HL-60 (cell line): Measurements from ENCODE around the gene GPATCH4.
"Not testable (repeated sequence)": the region's sequence is repeated elsewhere in the genome, so short reads cannot be mapped to it uniquely, and the experiment has no call there.

ENCODE experiments used
- DNase-seq, 2 experiments: peaks; one replicate each; pipeline ENCODE4 v3.0.0-alpha.2; 2010 to 2020; ENCODE audit warnings: low read depth in 1 of 2, low spot score in 1 of 2
- H3K27ac ChIP-seq: fragments of 250-450 bp; sonication (Bioruptor Pico); replicated peaks from 2 replicates; pipeline ENCODE4 v1.5.1; 2020; ENCODE audit warnings: mild to moderate bottlenecking, moderate library complexity
- H3K27me3 ChIP-seq: fragments of 250-450 bp; sonication (Bioruptor Pico); 2 replicates; pipeline ENCODE4 v1.5.1; 2021; ENCODE audit warnings: mild to moderate bottlenecking, moderate library complexity; ENCODE audit not compliant: insufficient read depth, poor library complexity, severe bottlenecking
- H3K4me3 ChIP-seq: replicated peaks from 2 replicates; pipeline ENCODE4 v1.5.1; 2011; ENCODE audit warnings: mild to moderate bottlenecking, control low read depth, low read length; ENCODE audit not compliant: insufficient read depth
- GABPA ChIP-seq: IDR thresholded peaks from 2 replicates; pipeline ENCODE4 v1.6.1; 2012; ENCODE audit warnings: low read depth
- POLR2AphosphoS5 ChIP-seq: IDR thresholded peaks from 2 replicates; pipeline ENCODE4 v1.6.1; 2012; ENCODE audit warnings: low read depth
- SPI1 ChIP-seq: IDR thresholded peaks from 2 replicates; pipeline ENCODE4 v1.6.1; 2012; ENCODE audit warnings: low read depth, mild to moderate bottlenecking, borderline replicate concordance
- TF ChIP-seq, protein P1 (sequence below): IDR thresholded peaks from one replicate; pipeline ENCODE4 v1.5.1; 2011; ENCODE audit warnings: low read length, control low read depth, inconsistent platforms; ENCODE audit not compliant: insufficient read depth
- TF ChIP-seq, protein P2 (sequence below): IDR thresholded peaks from 2 replicates; pipeline ENCODE4 v1.6.1; 2012; ENCODE audit warnings: low read depth; ENCODE audit not compliant: insufficient replicate concordance

The GPATCH4 gene

DNA sequence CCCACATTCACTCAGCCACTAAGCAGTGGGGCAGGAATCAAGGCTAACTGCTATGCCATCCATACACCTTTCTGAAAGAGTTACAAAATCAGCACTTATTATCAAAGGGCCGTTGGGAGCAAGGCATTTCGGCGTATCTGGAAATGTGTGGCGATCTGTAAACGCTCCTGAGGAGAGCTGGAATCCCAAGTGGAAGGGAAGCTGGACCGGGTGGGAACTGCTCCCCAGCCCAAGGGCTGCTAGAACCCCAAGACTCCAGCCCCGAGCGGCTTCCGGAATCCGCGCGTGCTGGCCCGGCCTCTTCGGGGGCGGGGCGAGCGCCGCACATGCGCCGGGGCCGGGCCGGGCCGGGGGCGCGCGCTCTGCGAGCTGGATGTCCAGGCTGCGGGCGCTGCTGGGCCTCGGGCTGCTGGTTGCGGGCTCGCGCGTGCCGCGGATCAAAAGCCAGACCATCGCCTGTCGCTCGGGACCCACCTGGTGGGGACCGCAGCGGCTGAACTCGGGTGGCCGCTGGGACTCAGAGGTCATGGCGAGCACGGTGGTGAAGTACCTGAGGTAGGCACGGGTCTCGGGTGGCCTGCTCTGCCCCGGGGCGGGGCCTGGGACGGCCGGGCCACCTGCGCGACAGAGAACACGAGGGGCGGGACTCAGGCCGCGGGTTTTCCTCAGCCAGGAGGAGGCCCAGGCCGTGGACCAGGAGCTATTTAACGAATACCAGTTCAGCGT is 9.7 kb downstream of the GPATCH4 start, which contains the start of gene NAXE:
NAXE (plus strand) TSS at position 345 of the 726 bp plus-strand sequence; CDS start at position 374, 29 bp downstream.
- Histone ChIP-seq H3K27ac (peak within 1 kb of the TSS; percentile 76), H3K4me3 (peak within 1 kb of the TSS; percentile 80), H3K27me3 (no peaks in the 10 kb centered on the region)
- TF ChIP-seq SPI1 (no peak; the same call in 1 of the 2 replicates), POLR2AphosphoS5 (peak; percentile 55)
- peak; percentile 69 to 78 for DNase-seq

DNA sequence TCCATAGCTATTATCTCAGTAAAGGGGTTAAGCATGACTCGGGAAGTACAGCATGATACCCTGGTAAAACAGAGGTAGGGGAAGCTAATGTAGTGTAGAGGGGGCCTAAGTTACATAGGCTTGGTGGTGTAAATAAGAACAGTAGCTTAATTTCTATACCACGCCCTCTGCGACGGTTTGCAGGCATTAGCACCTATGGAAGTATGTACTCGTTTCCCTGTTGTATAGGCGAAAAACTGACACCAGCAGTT is 10.2 kb downstream of the GPATCH4 start:
- DNase-seq = no peak
- peak overlapping the region; percentile 76 for H3K27ac ChIP-seq
- peak overlapping the region; percentile 80 for H3K4me3 ChIP-seq
- TF ChIP-seq POLR2AphosphoS5 = no peak
- TF ChIP-seq, protein P1, sequence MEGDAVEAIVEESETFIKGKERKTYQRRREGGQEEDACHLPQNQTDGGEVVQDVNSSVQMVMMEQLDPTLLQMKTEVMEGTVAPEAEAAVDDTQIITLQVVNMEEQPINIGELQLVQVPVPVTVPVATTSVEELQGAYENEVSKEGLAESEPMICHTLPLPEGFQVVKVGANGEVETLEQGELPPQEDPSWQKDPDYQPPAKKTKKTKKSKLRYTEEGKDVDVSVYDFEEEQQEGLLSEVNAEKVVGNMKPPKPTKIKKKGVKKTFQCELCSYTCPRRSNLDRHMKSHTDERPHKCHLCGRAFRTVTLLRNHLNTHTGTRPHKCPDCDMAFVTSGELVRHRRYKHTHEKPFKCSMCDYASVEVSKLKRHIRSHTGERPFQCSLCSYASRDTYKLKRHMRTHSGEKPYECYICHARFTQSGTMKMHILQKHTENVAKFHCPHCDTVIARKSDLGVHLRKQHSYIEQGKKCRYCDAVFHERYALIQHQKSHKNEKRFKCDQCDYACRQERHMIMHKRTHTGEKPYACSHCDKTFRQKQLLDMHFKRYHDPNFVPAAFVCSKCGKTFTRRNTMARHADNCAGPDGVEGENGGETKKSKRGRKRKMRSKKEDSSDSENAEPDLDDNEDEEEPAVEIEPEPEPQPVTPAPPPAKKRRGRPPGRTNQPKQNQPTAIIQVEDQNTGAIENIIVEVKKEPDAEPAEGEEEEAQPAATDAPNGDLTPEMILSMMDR = no peak
- TF ChIP-seq SPI1 = no peak
- TF ChIP-seq, protein P2, sequence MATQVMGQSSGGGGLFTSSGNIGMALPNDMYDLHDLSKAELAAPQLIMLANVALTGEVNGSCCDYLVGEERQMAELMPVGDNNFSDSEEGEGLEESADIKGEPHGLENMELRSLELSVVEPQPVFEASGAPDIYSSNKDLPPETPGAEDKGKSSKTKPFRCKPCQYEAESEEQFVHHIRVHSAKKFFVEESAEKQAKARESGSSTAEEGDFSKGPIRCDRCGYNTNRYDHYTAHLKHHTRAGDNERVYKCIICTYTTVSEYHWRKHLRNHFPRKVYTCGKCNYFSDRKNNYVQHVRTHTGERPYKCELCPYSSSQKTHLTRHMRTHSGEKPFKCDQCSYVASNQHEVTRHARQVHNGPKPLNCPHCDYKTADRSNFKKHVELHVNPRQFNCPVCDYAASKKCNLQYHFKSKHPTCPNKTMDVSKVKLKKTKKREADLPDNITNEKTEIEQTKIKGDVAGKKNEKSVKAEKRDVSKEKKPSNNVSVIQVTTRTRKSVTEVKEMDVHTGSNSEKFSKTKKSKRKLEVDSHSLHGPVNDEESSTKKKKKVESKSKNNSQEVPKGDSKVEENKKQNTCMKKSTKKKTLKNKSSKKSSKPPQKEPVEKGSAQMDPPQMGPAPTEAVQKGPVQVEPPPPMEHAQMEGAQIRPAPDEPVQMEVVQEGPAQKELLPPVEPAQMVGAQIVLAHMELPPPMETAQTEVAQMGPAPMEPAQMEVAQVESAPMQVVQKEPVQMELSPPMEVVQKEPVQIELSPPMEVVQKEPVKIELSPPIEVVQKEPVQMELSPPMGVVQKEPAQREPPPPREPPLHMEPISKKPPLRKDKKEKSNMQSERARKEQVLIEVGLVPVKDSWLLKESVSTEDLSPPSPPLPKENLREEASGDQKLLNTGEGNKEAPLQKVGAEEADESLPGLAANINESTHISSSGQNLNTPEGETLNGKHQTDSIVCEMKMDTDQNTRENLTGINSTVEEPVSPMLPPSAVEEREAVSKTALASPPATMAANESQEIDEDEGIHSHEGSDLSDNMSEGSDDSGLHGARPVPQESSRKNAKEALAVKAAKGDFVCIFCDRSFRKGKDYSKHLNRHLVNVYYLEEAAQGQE = no peak
- no peak for TF ChIP-seq GABPA
- H3K27me3 ChIP-seq = no peaks in the 10 kb centered on the region

DNA sequence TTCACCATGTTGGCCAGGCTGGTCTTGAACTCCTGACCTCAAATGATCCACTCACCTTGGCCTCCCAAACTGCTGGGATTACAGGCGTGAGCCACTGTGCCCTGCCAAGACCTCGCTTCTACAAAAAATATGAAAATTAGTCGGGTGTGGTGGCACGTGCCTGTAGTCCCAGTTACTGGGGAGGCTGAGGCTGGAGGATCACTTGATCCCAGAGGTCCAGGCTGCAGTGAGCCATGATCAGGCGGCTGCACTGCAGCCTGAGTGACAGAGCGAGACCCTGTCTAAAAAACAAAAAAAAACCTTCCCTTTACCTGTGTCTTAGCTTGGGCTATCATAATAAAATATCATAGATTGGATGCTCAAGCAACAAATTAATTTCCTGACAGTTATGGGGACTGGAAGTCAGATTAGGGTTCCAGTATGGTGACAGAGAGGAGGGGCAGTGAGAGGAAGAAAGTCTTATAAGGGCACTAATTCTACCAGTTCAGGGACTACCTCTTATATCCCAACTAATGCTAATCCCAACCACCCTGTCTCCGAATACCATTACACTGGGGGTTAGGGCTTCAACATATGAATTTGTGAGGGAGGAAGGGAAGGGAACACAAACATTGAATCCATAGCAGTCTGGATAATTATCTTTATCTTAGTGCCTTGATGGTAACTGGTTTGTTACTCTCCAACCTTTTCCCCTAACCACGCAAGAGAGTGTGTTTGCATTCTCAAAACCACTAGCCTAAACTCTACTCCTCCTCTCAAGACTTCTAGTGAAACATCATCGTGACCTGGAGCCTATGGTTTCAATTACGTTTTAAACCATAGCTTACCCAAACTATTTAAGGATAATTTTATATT is 10.7 kb downstream of the GPATCH4 start:
- DNase-seq = no peak
- H3K27ac ChIP-seq = peak overlapping the region; percentile 76
- H3K27me3 ChIP-seq = no peaks in the 10 kb centered on the region
- TF ChIP-seq SPI1 = no peak
- TF ChIP-seq, protein P1 = no peak
- TF ChIP-seq, protein P2 = no peak
- no peak for TF ChIP-seq POLR2AphosphoS5
- no peak for TF ChIP-seq GABPA
- H3K4me3 ChIP-seq = no peak overlapping the region

DNA sequence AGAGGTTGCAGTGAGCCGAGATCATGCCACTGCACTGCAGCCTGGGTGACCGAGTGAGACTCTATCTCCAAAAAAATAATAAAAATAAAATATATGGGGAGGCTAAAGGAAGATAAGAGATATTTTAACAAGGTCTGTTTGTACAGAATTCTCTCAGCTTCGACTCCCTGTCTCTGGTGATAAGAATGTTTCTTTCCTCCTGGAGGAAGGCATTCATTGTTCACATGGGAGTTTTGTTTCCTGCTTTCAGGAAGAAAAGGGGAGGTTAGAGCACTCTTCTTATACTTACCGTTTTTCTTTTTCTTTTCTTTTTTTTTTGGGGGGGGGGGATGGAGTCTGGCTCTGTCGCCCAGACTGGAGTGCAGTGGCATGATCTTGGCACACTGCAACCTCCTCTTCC is 11.7 kb downstream of the GPATCH4 start:
- no peak for DNase-seq
- Histone ChIP-seq H3K4me3 (no peak overlapping the region), H3K27ac (no peak overlapping the region), H3K27me3 (no peaks in the 10 kb centered on the region)
- TF ChIP-seq, protein P1 = no peak
- TF ChIP-seq POLR2AphosphoS5 (no peak), SPI1 (no peak), GABPA (no peak)
- TF ChIP-seq, protein P2 = no peak

DNA sequence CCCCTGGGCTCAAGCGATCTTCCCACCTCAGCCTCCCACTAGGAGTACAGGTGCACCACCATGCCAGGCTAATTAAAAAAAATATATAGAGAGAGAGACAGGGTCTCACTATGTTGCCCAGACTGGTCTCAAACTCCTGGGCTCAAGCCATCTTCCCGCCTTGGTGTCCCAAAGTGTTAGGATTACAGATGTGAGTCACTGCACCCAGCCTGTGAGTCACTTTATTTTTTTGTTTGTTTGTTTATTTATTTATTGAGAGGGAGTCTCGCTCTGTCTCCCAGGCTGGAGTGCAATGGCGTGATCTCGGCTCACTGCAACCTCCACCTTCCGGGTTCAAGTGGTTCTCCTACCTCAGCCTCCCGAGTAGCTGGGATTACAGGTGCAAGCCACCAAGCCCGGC is 13.4 kb downstream of the GPATCH4 start:
- not testable (repeated sequence) for DNase-seq, H3K27ac ChIP-seq, H3K4me3 ChIP-seq, H3K27me3 ChIP-seq
